Astrocyte (in vitro differentiated cells and primary cell): ENCODE results near the gene CTTNBP2. TPM values are rescaled to one million over a fixed set of nuclear protein-coding genes. Genes with fewer than 3 reads are reported as not detected.

ENCODE experiments used
- DNase-seq: peaks from one replicate; pipeline ENCODE4 v3.0.0-alpha.2; 2010; ENCODE audit warnings: low read depth
- FAIRE-seq: peaks from 2 replicates; lab custom pipeline; 2011; peaks lifted over from hg19 to GRCh38; lab: Jason Lieb, UNC
- H2AFZ ChIP-seq: 2 replicates; pipeline ENCODE4 v1.6.0; 2012; ENCODE audit warnings: low read depth, low read length, inconsistent platforms
- H3K27ac ChIP-seq: 2 replicates; pipeline ENCODE4 v1.5.1; 2011; ENCODE audit warnings: low read depth, low read length, inconsistent platforms
- H3K27me3 ChIP-seq: 2 replicates; pipeline ENCODE4 v1.6.0; 2011; ENCODE audit warnings: low read length, inconsistent platforms; ENCODE audit not compliant: insufficient read depth
- H3K36me3 ChIP-seq: 2 replicates; pipeline ENCODE4 v1.5.1; 2011; ENCODE audit warnings: low read length, inconsistent platforms; ENCODE audit not compliant: insufficient read depth
- H3K4me1 ChIP-seq: 2 replicates; pipeline ENCODE4 v1.5.1; 2011; ENCODE audit warnings: low read length, inconsistent platforms; ENCODE audit not compliant: insufficient read depth
- H3K4me2 ChIP-seq: 2 replicates; pipeline ENCODE4 v1.6.0; 2012; ENCODE audit warnings: low read length, inconsistent platforms
- H3K4me3 ChIP-seq: 2 replicates; pipeline ENCODE4 v1.5.1; 2011; ENCODE audit warnings: low read depth, mild to moderate bottlenecking, low read length, inconsistent platforms; ENCODE audit not compliant: insufficient read depth
- H3K79me2 ChIP-seq: 2 replicates; pipeline ENCODE4 v1.6.0; 2012; ENCODE audit warnings: mild to moderate bottlenecking, low read length, inconsistent platforms; ENCODE audit not compliant: insufficient read depth
- H3K9ac ChIP-seq: 2 replicates; pipeline ENCODE4 v1.6.0; 2012; ENCODE audit warnings: mild to moderate bottlenecking, low read length, inconsistent platforms
- H3K9me3 ChIP-seq: 2 replicates; pipeline ENCODE4 v1.5.1; 2012; ENCODE audit warnings: low read depth, mild to moderate bottlenecking, low read length, inconsistent platforms; ENCODE audit not compliant: insufficient read depth
- H4K20me1 ChIP-seq: 2 replicates; pipeline ENCODE4 v1.6.0; 2012; ENCODE audit warnings: low read length, inconsistent platforms; ENCODE audit not compliant: insufficient read depth
- H3K27ac Mint-ChIP-seq: one replicate; pipeline ENCODE4 v1.8.0; 2021; ENCODE audit warnings: mild to moderate bottlenecking, mixed read lengths; ENCODE audit not compliant: unreplicated experiment
- H3K27me3 Mint-ChIP-seq: one replicate; pipeline ENCODE4 v1.8.0; 2021; ENCODE audit warnings: low read depth, mixed read lengths; ENCODE audit not compliant: unreplicated experiment
- H3K36me3 Mint-ChIP-seq: one replicate; pipeline ENCODE4 v1.8.0; 2021; ENCODE audit warnings: low read depth, mixed read lengths; ENCODE audit not compliant: unreplicated experiment
- H3K4me1 Mint-ChIP-seq: one replicate; pipeline ENCODE4 v1.8.0; 2021; ENCODE audit warnings: low read depth, mixed read lengths; ENCODE audit not compliant: unreplicated experiment
- H3K4me3 Mint-ChIP-seq: one replicate; pipeline ENCODE4 v1.8.0; 2021; ENCODE audit warnings: mild to moderate bottlenecking, moderate library complexity, mixed read lengths; ENCODE audit not compliant: unreplicated experiment
- H3K9me3 Mint-ChIP-seq: one replicate; pipeline ENCODE4 v1.8.0; 2021; ENCODE audit warnings: mild to moderate bottlenecking, mixed read lengths; ENCODE audit not compliant: unreplicated experiment
- EZH2 ChIP-seq: IDR thresholded peaks from 2 replicates; pipeline ENCODE4 v1.6.1; 2012; ENCODE audit warnings: mild to moderate bottlenecking, low read length, inconsistent platforms; ENCODE audit not compliant: insufficient read depth
- total RNA-seq: library from RNA; stranded (reverse); gene quantifications from 2 replicates; pipeline ENCODE4 v1.2.1, GENCODE V29; 2021
- TF ChIP-seq, protein P1 (sequence below): IDR thresholded peaks from 2 replicates; pipeline ENCODE4 v1.5.1; 2011; ENCODE audit warnings: low read depth, mild to moderate bottlenecking, inconsistent platforms, low read length, moderate library complexity; ENCODE audit not compliant: insufficient read depth

CTTNBP2 gene
- total RNA-seq, 1 donor from 2014 or later: 4.9 TPM

DNA sequence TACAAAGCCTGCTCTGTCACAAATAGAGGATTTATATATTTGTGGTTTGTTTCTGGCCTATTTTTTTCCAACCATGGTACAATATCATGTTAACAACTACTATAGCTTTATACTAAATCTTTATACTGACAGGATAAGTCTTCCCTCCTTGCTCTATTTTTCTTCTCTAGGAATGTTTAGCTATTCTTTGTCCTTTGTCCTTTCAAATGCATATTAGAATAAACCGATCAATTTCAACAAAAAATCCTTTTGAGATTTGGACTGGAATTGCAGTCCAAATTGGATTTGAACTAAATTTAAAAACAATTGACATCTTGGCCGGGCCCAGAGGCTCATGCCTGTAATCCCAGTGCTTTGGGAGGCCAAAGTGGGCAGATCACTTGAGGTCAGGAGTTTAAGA lies 39.2 kb upstream of the CTTNBP2 start:
- no peaks in the 10 kb centered on the region for H4K20me1 ChIP-seq
- FAIRE-seq (no peak), DNase-seq (no peak)
- peaks cover 4% of the 10 kb centered on the region for H3K27me3 ChIP-seq
- no peaks in the 10 kb centered on the region for H3K36me3 Mint-ChIP-seq
- no peaks in the 10 kb centered on the region for H3K9me3 ChIP-seq
- no peak overlapping the region for H3K4me2 ChIP-seq
- no peak overlapping the region for H3K4me3 ChIP-seq
- no peaks in the 10 kb centered on the region for H3K27me3 Mint-ChIP-seq
- peaks cover 4% of the 10 kb centered on the region for H3K9me3 Mint-ChIP-seq
- H3K79me2 ChIP-seq: no peaks in the 10 kb centered on the region
- no peaks in the 10 kb centered on the region for H3K36me3 ChIP-seq
- no peaks in the 10 kb centered on the region for H3K4me1 Mint-ChIP-seq
- H3K4me1 ChIP-seq: no peaks in the 10 kb centered on the region
- no peak overlapping the region for H3K9ac ChIP-seq
- H3K27ac Mint-ChIP-seq: no peak overlapping the region
- H3K27ac ChIP-seq: no peak overlapping the region
- no peak for TF ChIP-seq EZH2
- TF ChIP-seq, protein P1, sequence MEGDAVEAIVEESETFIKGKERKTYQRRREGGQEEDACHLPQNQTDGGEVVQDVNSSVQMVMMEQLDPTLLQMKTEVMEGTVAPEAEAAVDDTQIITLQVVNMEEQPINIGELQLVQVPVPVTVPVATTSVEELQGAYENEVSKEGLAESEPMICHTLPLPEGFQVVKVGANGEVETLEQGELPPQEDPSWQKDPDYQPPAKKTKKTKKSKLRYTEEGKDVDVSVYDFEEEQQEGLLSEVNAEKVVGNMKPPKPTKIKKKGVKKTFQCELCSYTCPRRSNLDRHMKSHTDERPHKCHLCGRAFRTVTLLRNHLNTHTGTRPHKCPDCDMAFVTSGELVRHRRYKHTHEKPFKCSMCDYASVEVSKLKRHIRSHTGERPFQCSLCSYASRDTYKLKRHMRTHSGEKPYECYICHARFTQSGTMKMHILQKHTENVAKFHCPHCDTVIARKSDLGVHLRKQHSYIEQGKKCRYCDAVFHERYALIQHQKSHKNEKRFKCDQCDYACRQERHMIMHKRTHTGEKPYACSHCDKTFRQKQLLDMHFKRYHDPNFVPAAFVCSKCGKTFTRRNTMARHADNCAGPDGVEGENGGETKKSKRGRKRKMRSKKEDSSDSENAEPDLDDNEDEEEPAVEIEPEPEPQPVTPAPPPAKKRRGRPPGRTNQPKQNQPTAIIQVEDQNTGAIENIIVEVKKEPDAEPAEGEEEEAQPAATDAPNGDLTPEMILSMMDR: no peak
- H2AFZ ChIP-seq: no peak overlapping the region
- H3K4me3 Mint-ChIP-seq: no peak overlapping the region

DNA sequence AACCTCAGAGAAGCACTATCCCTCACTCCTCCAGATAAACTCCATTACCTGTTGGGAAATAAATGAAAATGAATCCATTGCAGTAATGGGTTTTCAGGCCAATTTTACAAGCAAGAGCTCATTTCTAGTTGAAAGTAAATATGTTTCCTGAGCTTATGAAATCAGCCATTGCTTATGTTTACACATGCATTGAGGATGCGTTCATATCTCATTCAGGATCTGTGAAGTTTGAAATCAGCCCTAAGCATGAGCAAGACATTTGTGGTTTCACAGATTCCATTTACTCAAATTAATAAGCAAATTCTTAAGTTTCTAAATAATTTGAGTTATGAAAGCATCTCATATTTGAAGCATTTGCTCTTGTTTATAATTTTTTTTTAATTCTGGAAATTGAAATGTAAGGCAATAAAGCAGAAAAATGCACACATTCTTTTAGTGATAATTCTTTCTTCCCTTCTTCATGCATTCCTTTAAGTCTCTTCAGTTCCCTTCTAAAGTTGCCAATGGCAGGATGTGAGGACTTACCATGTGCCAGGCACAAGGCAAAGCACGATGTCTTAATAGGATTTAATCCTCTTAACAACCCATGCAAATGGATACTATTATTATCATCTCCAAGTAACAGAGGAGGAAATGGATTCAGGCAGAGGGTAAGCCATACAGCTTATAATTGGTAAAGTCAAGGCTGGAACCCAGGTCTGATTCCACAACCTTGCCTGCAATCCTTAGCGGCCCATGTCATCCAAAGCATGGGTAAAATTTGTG lies 35.0 kb upstream of the CTTNBP2 start:
- Histone ChIP-seq H3K4me1 (no peaks in the 10 kb centered on the region), H3K79me2 (no peaks in the 10 kb centered on the region), H3K4me3 (no peak overlapping the region), H3K27ac (no peak overlapping the region), H2AFZ (no peak overlapping the region), H3K9ac (no peak overlapping the region), H3K9me3 (no peaks in the 10 kb centered on the region), H4K20me1 (no peaks in the 10 kb centered on the region), H3K4me2 (no peak overlapping the region), H3K36me3 (no peaks in the 10 kb centered on the region), H3K27me3 (peaks cover 4% of the 10 kb centered on the region)
- H3K4me1 Mint-ChIP-seq: no peaks in the 10 kb centered on the region
- TF ChIP-seq, protein P1: no peak
- TF ChIP-seq EZH2: no peak
- no peak overlapping the region for H3K4me3 Mint-ChIP-seq
- FAIRE-seq (no peak), DNase-seq (no peak)
- no peak overlapping the region for H3K27ac Mint-ChIP-seq
- H3K9me3 Mint-ChIP-seq: no peaks in the 10 kb centered on the region
- H3K27me3 Mint-ChIP-seq: no peaks in the 10 kb centered on the region
- H3K36me3 Mint-ChIP-seq: no peaks in the 10 kb centered on the region

DNA sequence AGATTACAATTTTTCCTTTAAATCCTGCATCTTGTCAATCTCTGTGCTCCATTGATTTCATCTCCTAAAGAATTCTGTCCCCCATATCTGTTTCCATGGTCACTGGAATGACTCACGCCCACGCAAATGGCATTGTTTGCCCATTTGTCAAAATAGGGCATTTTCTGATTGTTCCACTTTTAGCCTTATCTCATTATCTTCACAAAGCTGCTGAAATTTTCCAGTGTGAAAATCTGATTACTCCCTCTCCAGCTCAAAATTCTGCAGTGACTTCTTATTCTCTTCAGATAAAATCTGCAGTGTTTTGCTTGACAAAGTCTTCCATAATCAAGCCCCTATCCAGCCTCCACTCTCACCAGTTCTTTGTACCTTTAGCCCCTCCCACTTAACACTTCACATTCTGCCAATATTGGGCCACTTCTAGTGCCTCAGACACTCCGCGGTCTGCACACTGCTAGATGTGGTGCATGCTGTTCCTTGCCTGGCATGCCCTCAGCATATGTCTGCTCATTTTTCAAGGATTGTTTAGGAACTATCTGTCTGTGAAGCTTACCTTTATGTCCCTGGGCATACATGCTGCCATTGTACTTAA lies 33.9 kb upstream of the CTTNBP2 start:
- DNase-seq: no peak
- H3K27ac Mint-ChIP-seq: no peak overlapping the region
- TF ChIP-seq EZH2: no peak
- TF ChIP-seq, protein P1: no peak
- no peak overlapping the region for H3K4me3 Mint-ChIP-seq
- Histone ChIP-seq H3K27ac (no peak overlapping the region), H3K79me2 (no peaks in the 10 kb centered on the region), H4K20me1 (no peaks in the 10 kb centered on the region), H3K9me3 (no peaks in the 10 kb centered on the region), H3K4me1 (no peaks in the 10 kb centered on the region), H3K4me3 (no peak overlapping the region), H3K27me3 (peaks cover 6% of the 10 kb centered on the region), H3K9ac (no peak overlapping the region), H2AFZ (no peak overlapping the region), H3K4me2 (no peak overlapping the region), H3K36me3 (no peaks in the 10 kb centered on the region)
- no peaks in the 10 kb centered on the region for H3K27me3 Mint-ChIP-seq
- H3K36me3 Mint-ChIP-seq: no peaks in the 10 kb centered on the region
- no peaks in the 10 kb centered on the region for H3K9me3 Mint-ChIP-seq
- FAIRE-seq: no peak
- no peaks in the 10 kb centered on the region for H3K4me1 Mint-ChIP-seq
